GM18511 (cell line): Measurements from ENCODE around the gene SERTAD2.

Experiments used
- ATAC-seq: cut with Tn5 transposase; IDR thresholded peaks from one replicate; pipeline ENCODE4 v1.9.1; 2021; ENCODE audit warnings: mild to moderate bottlenecking, moderate library complexity; ENCODE audit not compliant: unreplicated experiment

SERTAD2 gene

DNA sequence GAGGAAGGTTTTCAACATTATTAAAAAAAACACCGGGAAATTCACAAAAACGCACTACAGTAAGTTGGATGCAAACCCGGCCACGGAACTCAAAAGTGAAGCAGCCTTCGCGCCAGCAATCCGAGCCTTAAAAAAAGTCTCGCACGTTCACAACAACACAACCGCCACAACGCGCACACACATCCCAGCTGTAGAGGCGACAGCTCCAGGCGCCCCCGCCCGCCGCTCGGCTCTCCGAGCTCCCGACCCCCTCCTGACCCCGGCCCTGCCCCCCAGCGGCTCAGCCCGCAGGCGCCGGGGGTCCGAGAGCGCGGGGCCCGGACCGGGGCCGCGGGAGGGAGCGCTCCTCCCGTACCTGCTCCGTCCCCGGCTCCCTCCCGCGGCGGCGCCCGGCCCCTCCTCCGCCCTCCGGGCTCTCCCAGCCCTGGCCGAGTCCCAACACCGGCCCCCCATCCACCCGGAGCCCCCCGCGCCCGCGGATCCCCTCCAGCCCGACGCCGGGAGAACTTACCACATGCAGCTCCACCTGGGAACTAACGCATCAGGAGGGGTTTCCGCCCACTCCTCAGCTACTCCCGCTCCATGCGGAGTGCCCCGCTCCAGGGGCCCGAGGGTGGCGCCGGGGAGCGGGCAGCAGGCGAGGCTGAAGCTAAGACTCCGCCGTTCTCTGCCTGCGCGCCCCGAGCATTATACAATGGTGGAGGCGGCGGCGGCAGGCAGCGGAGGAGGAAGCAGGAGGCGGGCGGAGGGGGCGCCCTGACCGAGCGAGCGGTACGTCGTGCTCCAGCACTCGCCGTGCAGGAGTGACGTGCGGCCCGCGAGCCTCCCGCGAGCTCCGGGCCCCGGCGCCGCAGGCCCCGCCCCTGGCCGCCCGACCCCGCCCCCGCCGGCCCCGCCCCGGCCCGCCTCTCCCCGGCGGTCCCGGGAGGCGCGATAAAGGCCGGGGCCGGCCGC lies at the start of gene SERTAD2:
Gene SERTAD2, minus strand, starts transcription at position 805 of the 954 bp plus-strand sequence. CDS start 17,042 bp downstream, outside the sequence.
- peak; percentile 69 for ATAC-seq

DNA sequence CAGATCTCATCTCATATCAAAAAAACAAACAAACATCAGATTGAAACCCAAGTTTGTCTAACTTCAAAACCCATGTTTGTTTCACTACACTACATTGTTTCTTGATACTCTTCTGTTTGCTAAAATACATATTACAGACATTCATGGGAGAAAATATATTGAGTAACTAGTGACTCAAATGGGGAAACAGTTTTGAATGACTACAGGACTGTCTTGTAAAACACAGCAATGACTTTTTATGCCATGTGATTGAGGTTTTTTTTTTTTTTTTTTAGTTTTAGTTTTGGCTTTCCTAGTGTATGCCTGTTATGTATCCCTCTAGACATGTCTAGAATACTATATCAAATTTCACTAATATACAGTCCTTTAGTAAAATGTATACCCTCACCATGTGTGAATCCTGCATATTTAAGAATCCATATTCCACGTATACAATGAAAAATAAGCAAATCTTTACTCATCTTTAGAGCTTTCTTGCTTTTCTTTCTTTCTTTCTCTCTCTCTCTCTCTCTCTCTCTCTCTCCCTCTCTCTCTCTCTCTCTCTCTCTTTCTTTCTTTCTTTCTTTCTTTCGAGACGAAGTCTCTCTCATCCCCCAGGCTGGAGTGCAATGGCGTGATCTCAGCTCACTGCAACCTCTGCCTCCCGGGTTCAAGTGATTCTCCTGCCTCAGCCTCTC lies 46.6 kb upstream of the SERTAD2 start:
- ATAC-seq = peak; percentile 43

- peak; percentile 36 for ATAC-seq
Observed at GRCh38 chr2:64699712-64700111, 46.0 kb upstream of the SERTAD2 start.

- peak; percentile 87 for ATAC-seq
Observed at GRCh38 chr2:64698668-64699444, 45.1 kb upstream of the SERTAD2 start.

- no peak for ATAC-seq
Observed at GRCh38 chr2:64698177-64698643, 44.5 kb upstream of the SERTAD2 start.

DNA sequence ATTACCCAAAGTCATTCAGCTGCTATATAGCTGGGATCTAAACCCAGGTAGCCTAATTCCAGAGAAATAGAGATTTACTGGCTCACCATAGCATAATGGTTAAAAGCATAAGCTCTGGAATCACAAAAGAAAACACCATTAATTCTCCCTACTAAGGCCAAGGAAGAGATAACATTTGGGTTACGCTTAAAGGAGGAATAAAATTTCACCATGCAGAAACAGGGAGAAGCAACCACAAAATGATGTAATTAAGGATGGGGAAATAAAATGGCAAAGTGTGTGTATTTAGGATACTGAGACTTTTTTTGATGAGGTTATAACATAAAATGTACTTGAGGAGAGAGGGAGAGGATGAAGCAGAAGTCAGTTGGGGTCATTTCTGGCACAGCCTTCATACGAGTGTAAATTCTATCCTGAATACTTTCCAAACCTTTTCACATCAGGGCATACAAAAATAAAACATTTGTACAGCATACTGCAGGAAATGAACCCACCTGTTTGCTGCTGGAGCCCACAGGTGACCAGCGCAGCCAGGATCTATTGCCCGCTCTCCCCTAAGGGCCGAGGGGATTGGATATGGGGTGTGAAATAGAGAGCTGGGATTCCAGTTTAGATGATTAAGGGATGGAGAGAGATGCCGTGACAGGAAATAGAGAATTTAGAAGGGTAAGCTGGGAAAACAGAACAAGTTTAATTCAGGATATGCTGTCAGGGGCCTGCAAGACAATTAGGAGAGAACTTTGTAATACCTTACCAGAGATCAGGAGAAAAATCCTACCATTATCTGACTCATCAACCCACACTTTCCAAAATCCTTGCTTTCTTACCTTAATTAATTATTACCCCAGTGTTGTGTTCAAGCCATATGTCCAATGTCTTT lies 43.8 kb upstream of the SERTAD2 start:
- ATAC-seq = no peak

GRCh38 chr2:64696636-64697035 lies 42.9 kb upstream of the SERTAD2 start:
- no peak for ATAC-seq

GRCh38 chr2:64695721-64696261 lies 42.1 kb upstream of the SERTAD2 start:
- ATAC-seq = no peak

DNA sequence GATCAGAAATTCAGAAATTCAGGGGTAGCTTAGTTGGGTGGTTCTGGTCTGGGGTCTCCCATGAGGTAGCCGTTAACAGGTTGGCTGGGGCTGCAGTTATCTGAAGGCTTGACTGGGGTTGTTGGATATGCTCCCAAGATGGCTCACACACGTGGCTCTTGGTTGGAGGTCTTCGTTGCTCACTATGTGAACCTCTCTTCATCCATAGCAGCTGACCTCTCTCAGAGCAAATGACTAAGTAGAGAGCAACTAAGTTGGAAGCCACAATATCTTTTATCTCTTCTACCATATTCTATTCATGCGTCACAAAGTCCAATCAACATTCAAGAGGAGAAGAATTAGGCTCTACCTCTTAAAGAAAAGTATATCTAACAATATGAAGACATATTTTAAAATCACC lies 38.7 kb upstream of the SERTAD2 start:
- ATAC-seq = no peak

GRCh38 chr2:64688909-64689308 lies 35.2 kb upstream of the SERTAD2 start:
- ATAC-seq = no peak

DNA sequence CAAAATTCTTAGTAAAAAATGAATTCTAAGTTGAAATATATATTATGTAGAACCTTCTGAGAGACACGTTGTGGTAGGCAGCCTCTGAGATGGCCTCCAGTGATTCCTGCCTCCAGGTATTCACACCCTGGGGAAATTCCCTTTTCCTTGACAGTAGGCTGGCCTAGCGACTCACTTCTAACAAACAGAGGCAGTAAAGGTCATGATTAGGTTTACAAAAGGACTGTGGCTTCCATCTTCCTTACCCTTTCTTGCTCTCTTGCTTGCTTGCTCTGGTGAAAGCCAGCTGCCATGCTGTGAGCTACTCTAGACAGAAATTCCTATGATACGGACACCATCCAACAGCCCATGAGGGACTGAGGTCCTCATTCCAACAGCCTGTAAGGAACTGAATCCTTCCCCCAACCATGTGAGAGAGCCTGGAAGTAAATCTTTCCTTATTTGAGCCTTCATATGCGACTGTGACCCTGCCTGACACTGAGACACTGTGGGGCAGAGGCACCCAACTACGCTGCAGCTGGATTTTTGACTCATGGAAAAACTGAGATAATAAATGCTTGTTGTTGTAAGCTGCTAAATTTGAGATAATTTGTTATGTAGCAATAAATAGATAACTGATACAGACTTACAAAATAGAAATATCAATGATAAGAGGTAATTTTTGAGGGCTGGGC lies 32.7 kb upstream of the SERTAD2 start:
- ATAC-seq = no peak

GRCh38 chr2:64685430-64685829 lies 31.7 kb upstream of the SERTAD2 start:
- ATAC-seq = no peak

DNA sequence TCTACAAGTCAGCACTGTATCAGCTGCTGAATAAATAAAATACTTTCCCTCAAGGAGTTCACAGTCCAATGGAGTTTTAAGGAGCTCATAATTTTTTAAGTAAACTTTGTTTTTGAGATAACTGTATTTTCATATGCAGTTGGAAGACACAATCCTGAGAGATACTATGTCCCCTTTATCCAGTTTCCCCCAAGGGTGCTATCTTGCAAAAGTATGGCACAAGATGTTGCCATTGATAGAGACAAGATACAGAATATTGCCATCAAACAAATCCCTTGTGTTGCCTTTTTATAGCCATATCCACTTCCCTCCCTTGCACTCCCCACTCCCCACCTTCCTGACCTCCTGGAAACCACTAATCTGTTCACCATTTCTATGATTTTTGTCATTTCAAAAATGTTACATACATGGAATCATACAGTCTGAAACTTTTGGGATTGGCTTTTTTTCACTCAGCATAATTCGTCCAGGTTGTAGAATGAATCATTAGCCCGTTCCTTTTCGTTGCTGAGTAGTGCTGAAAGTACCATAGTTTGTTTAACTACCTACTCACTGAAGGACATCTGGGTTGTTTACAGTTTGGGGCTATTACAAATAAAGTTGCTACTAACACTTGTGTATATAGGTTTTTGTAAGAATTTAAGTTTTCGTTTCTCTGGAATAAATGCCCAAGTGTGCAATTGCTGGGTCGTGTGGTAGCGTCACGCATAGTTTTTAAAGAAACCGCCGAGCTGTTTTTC lies 30.2 kb upstream of the SERTAD2 start:
- no peak for ATAC-seq

- no peak for ATAC-seq
Observed at GRCh38 chr2:64681479-64681967, 27.8 kb upstream of the SERTAD2 start.

DNA sequence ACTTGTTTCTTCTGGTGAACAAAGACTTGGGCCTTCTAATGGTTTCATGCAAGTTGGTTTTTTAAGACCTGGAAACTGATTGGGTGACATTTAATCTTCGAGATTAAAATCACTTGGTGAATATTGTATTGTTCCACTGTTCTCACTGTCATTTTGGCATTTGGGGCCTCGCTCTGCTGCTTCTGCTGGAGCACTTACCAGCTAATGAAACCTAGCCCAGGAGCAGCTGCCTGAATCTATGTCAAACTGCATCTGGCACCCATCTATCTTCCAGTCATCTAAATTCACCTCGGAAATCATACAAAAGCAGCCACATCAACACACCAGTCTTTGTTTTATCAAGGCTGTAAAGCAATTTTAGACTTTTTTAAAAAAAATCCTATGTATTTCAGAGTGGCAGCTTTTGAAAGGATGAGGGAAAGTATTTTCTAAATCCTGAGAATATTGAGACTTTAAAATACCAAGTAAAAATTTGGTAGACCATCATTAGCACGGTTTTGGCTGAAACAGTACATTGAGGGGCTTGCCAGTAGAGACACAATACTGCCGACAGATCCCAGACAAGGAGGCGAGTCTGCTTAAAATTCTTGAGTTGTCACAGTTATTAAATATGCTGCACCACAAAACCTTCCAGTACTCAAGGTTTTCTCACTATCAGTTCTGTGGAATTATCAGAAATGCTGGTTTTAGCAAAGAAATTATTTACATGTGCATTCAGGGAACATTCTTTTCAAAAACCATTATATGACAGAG lies 26.1 kb upstream of the SERTAD2 start:
- ATAC-seq = no peak

- no peak for ATAC-seq
Observed at GRCh38 chr2:64678771-64679590, 25.3 kb upstream of the SERTAD2 start.

GRCh38 chr2:64677530-64677929 lies 23.8 kb upstream of the SERTAD2 start:
- no peak for ATAC-seq
